SK-N-SH treated with all-trans-retinoic acid at 6 μM for 48 hours (cell line): ENCODE results near the gene SCAMP1.

Source experiments
- ARNTL ChIP-seq: fragments of 450-650 bp; formaldehyde crosslinking; IDR thresholded peaks from 2 replicates; pipeline ENCODE4 v1.5.0; 2020; ENCODE audit warnings: low read depth, mild to moderate bottlenecking, moderate library complexity, borderline replicate concordance
- ESRRG ChIP-seq: fragments of 250-450 bp; sonication (Bioruptor Pico); IDR thresholded peaks from 2 replicates; pipeline ENCODE4 v1.6.1; 2021; ENCODE audit warnings: mild to moderate bottlenecking
- RARB ChIP-seq: fragments of 250-450 bp; sonication (Bioruptor Pico); IDR thresholded peaks from 2 replicates; pipeline ENCODE4 v1.8.0; 2021; ENCODE audit warnings: mild to moderate bottlenecking, moderate library complexity
- ZFP30 ChIP-seq: fragments of 450-650 bp; formaldehyde crosslinking; IDR thresholded peaks from 2 replicates; pipeline ENCODE4 v1.5.0; 2022; ENCODE audit warnings: mild to moderate bottlenecking, moderate library complexity
- TF ChIP-seq, protein P1 (sequence below): fragments of 250-450 bp; sonication (Bioruptor Pico); IDR thresholded peaks from 2 replicates; pipeline ENCODE4 v1.8.0; 2020; ENCODE audit warnings: mild to moderate bottlenecking, moderate library complexity, borderline replicate concordance
- TF ChIP-seq, protein P2 (sequence below): fragments of 250-450 bp; sonication (Bioruptor Pico); IDR thresholded peaks from 2 replicates; pipeline ENCODE4 v1.5.1; 2021; ENCODE audit warnings: mild to moderate bottlenecking, moderate library complexity
- TF ChIP-seq, protein P3 (sequence below): fragments of 250-450 bp; sonication (Bioruptor Pico); IDR thresholded peaks from 2 replicates; pipeline ENCODE4 v1.8.0; 2021; ENCODE audit warnings: low read depth, mild to moderate bottlenecking, moderate library complexity, borderline replicate concordance

DNA sequence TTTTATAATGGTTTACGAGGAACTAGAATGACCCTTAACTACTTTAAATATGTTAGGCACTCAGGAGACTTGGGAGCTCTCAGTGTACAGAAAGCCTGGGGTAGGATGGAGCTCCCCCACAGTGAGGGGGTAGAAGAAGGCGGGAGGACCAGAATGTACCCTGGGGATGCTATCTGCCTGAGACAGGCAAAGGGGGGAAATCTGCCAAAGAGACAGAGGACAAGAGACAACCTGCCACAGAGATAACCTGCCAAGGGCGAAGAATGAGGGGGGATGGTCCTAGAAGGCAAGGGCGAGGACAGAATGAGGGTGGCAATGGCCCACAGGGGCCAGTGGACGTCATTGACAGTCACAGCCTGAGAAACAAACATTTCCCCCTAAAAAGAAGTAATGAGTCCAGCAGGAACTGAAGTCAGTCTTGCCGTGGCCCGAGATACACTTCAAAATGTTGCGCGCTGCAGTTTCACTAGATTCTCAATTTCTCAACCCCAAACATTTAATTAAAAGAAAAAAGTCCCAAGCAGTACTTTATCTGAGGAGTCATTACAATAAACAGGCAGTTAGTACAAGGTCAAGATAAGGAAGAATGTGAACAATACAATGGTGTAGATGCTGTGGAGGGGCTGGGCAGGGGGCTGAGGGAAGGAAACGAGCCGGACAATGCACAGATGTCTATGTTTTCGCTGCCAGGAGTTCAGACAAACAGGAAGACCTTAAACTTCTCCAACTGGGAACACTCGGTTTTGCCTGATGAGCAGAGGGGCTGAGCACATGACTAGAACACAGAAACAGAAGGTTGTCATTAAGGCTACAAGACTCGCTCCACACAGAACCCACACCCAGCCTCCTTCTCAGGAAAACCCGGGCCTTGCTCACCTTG lies 163.1 kb downstream of the SCAMP1 start:
- TF ChIP-seq, protein P1, sequence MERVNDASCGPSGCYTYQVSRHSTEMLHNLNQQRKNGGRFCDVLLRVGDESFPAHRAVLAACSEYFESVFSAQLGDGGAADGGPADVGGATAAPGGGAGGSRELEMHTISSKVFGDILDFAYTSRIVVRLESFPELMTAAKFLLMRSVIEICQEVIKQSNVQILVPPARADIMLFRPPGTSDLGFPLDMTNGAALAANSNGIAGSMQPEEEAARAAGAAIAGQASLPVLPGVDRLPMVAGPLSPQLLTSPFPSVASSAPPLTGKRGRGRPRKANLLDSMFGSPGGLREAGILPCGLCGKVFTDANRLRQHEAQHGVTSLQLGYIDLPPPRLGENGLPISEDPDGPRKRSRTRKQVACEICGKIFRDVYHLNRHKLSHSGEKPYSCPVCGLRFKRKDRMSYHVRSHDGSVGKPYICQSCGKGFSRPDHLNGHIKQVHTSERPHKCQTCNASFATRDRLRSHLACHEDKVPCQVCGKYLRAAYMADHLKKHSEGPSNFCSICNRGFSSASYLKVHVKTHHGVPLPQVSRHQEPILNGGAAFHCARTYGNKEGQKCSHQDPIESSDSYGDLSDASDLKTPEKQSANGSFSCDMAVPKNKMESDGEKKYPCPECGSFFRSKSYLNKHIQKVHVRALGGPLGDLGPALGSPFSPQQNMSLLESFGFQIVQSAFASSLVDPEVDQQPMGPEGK, result no peak
- TF ChIP-seq RARB (CRISPR knock-in tag), result no peak
- TF ChIP-seq ARNTL (CRISPR knock-in tag), result no peak
- TF ChIP-seq, protein P2, sequence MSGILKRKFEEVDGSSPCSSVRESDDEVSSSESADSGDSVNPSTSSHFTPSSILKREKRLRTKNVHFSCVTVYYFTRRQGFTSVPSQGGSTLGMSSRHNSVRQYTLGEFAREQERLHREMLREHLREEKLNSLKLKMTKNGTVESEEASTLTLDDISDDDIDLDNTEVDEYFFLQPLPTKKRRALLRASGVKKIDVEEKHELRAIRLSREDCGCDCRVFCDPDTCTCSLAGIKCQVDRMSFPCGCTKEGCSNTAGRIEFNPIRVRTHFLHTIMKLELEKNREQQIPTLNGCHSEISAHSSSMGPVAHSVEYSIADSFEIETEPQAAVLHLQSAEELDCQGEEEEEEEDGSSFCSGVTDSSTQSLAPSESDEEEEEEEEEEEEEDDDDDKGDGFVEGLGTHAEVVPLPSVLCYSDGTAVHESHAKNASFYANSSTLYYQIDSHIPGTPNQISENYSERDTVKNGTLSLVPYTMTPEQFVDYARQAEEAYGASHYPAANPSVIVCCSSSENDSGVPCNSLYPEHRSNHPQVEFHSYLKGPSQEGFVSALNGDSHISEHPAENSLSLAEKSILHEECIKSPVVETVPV (CRISPR knock-in tag), result no peak
- TF ChIP-seq ZFP30 (CRISPR knock-in tag), result no peak
- TF ChIP-seq ESRRG (CRISPR knock-in tag), result no peak
- TF ChIP-seq, protein P3, sequence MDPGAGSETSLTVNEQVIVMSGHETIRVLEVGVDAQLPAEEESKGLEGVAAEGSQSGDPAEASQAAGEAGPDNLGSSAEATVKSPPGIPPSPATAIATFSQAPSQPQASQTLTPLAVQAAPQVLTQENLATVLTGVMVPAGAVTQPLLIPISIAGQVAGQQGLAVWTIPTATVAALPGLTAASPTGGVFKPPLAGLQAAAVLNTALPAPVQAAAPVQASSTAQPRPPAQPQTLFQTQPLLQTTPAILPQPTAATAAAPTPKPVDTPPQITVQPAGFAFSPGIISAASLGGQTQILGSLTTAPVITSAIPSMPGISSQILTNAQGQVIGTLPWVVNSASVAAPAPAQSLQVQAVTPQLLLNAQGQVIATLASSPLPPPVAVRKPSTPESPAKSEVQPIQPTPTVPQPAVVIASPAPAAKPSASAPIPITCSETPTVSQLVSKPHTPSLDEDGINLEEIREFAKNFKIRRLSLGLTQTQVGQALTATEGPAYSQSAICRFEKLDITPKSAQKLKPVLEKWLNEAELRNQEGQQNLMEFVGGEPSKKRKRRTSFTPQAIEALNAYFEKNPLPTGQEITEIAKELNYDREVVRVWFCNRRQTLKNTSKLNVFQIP (CRISPR knock-in tag), result no peak
